Activated CD4-positive, alpha-beta memory T cell treated with anti-CD3 and anti-CD28 coated beads for 36 hours (primary cell): Measurements from ENCODE around the gene GPS1. TPM values are rescaled to one million over a fixed set of nuclear protein-coding genes. Genes with fewer than 3 reads are reported as not detected.

ENCODE experiments used
- CTCF ChIA-PET: fragments of 350-600 bp; sonication (Branson Sonifier 250); formaldehyde crosslinking; loops from one replicate; lab custom pipeline; 2021; ENCODE audit warnings: antibody characterized with exemption, inconsistent platforms; lab: Charles Lee
- POLR2A ChIA-PET: fragments of 350-600 bp; sonication (Branson Sonifier 250); formaldehyde crosslinking; loops from one replicate; lab custom pipeline; 2021; ENCODE audit warnings: antibody characterized with exemption; lab: Charles Lee
- DNase-seq: peaks from one replicate; pipeline ENCODE4 v3.0.0-alpha.2; 2020
- H3K27ac Mint-ChIP-seq: one replicate; pipeline ENCODE4 v1.8.0; 2021; ENCODE audit warnings: mixed read lengths
- H3K27me3 Mint-ChIP-seq: one replicate; pipeline ENCODE4 v1.8.0; 2021; ENCODE audit warnings: mixed read lengths
- H3K36me3 Mint-ChIP-seq: one replicate; pipeline ENCODE4 v1.8.0; 2021; ENCODE audit warnings: mixed read lengths
- H3K4me1 Mint-ChIP-seq: one replicate; pipeline ENCODE4 v1.8.0; 2021; ENCODE audit warnings: low read depth, mixed read lengths
- H3K4me3 Mint-ChIP-seq: one replicate; pipeline ENCODE4 v1.8.0; 2021; ENCODE audit warnings: mild to moderate bottlenecking, mixed read lengths
- H3K9me3 Mint-ChIP-seq: one replicate; pipeline ENCODE4 v1.8.0; 2021; ENCODE audit warnings: mixed read lengths
- intact Hi-C: fragments of 100-400 bp; cut with micrococcal nuclease; formaldehyde crosslinking; loops from one replicate; pipeline ENCODE4 v1.15.1; 2023
- total RNA-seq, 2 experiments: library from RNA; stranded (reverse); gene quantifications; one replicate each; pipeline ENCODE4 v1.2.3, GENCODE V29; 2021

GPS1 gene
- total RNA-seq, 2 experiments from 2014 or later, result 86.8 to 89.1 TPM

DNA sequence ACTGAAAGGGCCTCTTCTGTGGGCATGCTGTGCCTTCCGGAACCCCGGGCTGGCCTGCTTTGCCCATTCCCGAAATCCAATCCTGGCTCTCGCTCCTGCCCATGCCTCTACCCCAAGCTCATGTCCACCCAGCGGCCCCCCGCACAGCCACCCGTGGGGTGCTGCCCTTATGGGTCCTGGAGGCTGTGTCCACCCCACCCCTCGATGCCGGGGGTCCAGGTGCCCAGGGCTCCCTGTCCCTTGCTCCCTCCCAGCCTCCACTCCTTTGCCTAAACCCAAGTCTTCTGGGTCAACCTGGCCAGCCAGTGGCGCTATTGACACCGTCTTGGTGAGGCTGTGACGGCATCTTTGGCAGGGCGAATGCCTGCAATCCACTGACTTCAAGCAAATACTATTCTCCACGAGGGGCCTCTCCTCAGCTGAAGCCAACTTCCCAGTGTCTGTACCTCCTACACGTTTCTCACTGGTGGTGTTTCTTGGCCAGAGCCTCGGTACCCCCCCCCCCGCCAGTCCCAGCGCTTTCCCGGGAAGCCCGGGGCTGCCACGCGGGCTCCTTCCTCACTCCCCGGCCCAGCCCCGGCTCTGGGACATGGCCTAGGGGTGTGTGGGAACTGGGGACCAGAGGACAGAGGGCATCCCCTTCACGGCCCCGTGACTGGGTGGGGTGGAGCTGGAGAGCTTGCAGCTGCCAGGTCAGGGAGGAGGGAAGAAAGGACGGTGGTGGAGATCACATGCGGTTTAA, 26.1 kb downstream of the GPS1 start:
- no peaks in the 10 kb centered on the region for H3K4me1 Mint-ChIP-seq
- ChIA-PET CTCF (interaction anchor here (1.6 kb wide), 1 partner anchor 48 kb away, joined by 7 read pairs; no protein-coding TSS in a partner anchor), POLR2A (interaction anchor here (1.4 kb wide), 1 partner anchor 18 kb away, joined by 6 read pairs; no protein-coding TSS in a partner anchor)
- H3K36me3 Mint-ChIP-seq, result peaks cover 11% of the 10 kb centered on the region
- no peaks in the 10 kb centered on the region for H3K9me3 Mint-ChIP-seq
- H3K4me3 Mint-ChIP-seq, result no peak overlapping the region
- DNase-seq, result no peak
- no peaks in the 10 kb centered on the region for H3K27me3 Mint-ChIP-seq
- intact Hi-C loops, result no loop called here
- H3K27ac Mint-ChIP-seq, result no peak overlapping the region

DNA sequence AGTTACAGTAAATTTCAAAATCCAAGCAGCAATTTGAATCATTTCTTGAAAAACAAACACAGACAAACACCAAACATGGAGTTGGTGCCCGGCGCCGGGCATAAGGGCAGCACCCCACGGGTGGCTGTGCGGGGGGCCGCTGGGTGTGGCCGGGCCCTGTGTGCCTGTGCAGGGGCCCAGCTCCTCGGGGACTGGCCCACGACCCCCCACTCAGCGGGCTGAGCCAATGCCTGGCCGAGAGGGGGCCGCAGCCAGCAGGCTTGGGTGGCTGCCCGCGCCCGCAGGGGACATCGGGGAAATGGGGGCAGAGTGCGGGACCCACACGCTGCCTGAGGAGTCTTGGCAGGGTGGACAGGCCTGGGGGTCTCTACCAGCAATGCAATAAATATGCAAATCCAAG, 26.7 kb downstream of the GPS1 start:
- Mint-ChIP-seq H3K4me3 (no peak overlapping the region), H3K4me1 (no peaks in the 10 kb centered on the region), H3K9me3 (no peaks in the 10 kb centered on the region), H3K36me3 (peaks cover 16% of the 10 kb centered on the region), H3K27me3 (no peaks in the 10 kb centered on the region), H3K27ac (no peak overlapping the region)
- CTCF ChIA-PET, result no interaction called here
- POLR2A ChIA-PET, result interaction anchor here (1.4 kb wide), 1 partner anchor 19 kb away, joined by 6 read pairs; no protein-coding TSS in a partner anchor
- intact Hi-C loops, result no loop called here
- no peak for DNase-seq

- intact Hi-C loops, result no loop called here
- ChIA-PET CTCF (no interaction called here), POLR2A (no interaction called here)
- H3K27me3 Mint-ChIP-seq, result no peaks in the 10 kb centered on the region
- DNase-seq, result no peak
- H3K4me3 Mint-ChIP-seq, result no peak overlapping the region
- H3K27ac Mint-ChIP-seq, result no peak overlapping the region
- no peaks in the 10 kb centered on the region for H3K9me3 Mint-ChIP-seq
- H3K4me1 Mint-ChIP-seq, result no peaks in the 10 kb centered on the region
- H3K36me3 Mint-ChIP-seq, result peaks cover 21% of the 10 kb centered on the region
Measured at GRCh38 chr17:82079001-82079677, 27.4 kb downstream of the GPS1 start.

DNA sequence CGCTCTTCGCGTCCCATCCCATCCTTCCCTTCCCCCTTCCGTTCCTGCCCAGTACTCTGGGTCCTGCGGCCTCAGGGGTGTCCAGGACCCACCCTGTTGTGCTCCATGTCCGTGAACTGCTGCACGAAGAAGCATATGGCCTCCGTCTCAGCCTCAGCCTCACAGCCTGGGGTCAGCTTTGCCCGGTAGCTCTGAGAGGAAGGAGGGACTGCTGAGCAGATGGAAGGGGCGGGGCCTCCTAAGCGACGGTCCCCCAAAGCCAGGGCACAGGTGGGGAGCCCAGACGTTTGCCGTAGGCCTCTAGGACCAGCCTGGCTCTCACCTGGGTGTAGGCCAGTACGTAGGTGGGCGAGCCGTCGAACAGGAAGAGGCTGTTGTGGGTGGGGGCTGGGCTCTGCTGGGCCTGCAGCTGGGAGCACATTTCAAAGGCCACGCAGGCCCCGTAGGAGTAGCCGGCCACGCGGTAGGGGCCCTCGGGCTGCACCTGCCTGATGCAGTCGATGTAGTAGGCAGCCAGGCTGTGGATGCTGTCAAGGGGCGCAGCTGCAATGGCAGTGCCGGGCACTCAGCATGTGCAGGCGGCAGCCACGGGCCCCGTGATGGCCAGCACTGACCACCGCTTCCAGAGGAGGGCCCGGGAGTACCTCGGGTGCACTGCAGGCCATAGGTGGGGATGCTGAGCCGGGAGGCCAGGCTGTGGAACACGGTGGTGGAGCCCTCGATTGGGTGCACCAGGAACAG, 28.5 kb downstream of the GPS1 start:
- ChIA-PET POLR2A (no interaction called here), CTCF (no interaction called here)
- intact Hi-C loops, result no loop called here
- no peak for DNase-seq
- no peak overlapping the region for H3K4me3 Mint-ChIP-seq
- H3K9me3 Mint-ChIP-seq, result no peaks in the 10 kb centered on the region
- H3K27ac Mint-ChIP-seq, result no peak overlapping the region
- H3K36me3 Mint-ChIP-seq, result peaks cover 26% of the 10 kb centered on the region
- no peaks in the 10 kb centered on the region for H3K4me1 Mint-ChIP-seq
- H3K27me3 Mint-ChIP-seq, result no peaks in the 10 kb centered on the region

DNA sequence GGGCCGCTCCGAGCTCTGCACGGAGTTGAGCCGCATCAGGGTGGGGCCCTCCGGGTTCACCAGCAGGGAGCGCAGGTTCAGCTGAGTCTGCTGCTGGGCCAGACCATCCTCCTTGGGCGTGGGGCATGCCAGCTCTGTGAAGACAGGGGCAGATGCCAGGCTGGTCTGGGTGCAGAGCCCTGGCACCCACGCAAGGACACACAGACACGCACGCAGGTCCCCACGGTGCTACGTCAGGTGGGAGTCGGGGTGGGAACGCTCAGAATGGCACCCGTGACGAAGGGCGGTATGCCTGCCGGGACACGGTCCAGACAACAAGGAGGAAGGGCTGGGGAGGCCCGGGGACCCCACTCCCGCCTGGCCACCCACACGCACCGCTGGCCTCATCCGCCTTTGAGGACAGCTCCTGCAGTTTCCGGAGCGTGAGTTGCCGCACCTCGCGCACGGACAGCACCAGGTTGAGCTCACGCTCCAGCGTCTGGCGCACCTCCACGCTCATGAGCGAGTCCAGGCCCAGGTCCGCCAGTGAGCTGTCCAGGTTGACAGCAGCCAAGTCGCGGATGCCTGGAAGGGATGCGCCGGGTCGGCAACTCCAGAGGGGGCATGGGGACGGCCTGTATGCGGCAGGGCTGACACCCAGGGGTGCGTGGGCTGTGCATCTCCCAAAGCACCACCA, 29.2 kb downstream of the GPS1 start:
- Mint-ChIP-seq H3K9me3 (no peaks in the 10 kb centered on the region), H3K27me3 (no peaks in the 10 kb centered on the region), H3K27ac (no peak overlapping the region), H3K4me1 (no peaks in the 10 kb centered on the region), H3K4me3 (no peak overlapping the region), H3K36me3 (peaks cover 26% of the 10 kb centered on the region)
- ChIA-PET CTCF (no interaction called here), POLR2A (no interaction called here)
- no peak for DNase-seq
- intact Hi-C loops, result no loop called here

DNA sequence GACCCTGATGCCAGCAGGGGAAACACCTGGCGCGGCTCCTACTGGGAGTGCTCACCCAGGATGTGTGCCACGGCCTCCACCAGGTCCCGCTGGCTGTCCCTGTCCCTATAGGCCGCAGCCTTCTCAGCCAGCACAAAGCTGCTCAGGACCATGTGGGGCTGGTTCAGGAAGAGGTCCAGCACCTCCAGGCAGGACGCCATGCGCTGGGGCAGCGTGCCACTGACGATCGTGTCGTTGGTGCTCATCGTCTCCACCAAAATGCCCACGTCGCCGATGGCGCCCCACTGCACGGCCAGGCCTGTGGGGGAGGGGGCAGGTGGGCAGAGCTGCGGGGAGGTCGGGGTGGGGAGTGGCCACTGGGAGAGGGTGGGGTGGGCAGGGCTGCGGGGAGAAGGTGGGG, 29.8 kb downstream of the GPS1 start:
- Mint-ChIP-seq H3K9me3 (no peaks in the 10 kb centered on the region), H3K36me3 (peaks cover 26% of the 10 kb centered on the region), H3K4me3 (no peak overlapping the region), H3K27me3 (no peaks in the 10 kb centered on the region), H3K4me1 (no peaks in the 10 kb centered on the region), H3K27ac (no peak overlapping the region)
- DNase-seq, result no peak
- ChIA-PET CTCF (interaction anchor here (0.6 kb wide), 1 partner anchor 51 kb away, joined by 3 read pairs; no protein-coding TSS in a partner anchor), POLR2A (no interaction called here)
- intact Hi-C loops, result no loop called here

DNA sequence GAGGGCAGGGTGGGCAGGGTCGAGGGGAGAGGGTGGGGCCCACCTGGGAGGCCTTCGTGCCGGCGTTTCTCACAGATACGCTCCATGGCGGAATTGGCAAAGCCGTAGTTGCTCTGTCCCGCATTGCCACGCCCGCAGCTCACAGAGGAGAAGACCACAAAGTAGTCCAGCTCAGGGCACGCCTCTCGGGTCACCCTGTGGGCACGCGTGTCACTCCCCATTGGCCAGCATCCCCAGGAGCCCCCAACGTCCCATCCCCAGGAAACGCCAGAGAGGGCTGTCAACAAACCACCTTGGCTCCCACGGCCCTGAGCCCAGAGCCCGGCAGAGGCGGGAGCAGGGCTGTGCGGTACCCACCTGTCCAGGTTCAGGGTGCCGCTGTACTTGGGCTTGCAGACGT, 30.3 kb downstream of the GPS1 start:
- CTCF ChIA-PET, result interaction anchor here (0.6 kb wide), 1 partner anchor 51 kb away, joined by 3 read pairs; no protein-coding TSS in a partner anchor
- no peaks in the 10 kb centered on the region for H3K9me3 Mint-ChIP-seq
- H3K27ac Mint-ChIP-seq, result no peak overlapping the region
- no peaks in the 10 kb centered on the region for H3K4me1 Mint-ChIP-seq
- no peaks in the 10 kb centered on the region for H3K27me3 Mint-ChIP-seq
- DNase-seq, result no peak
- POLR2A ChIA-PET, result no interaction called here
- no peak overlapping the region for H3K4me3 Mint-ChIP-seq
- peaks cover 26% of the 10 kb centered on the region for H3K36me3 Mint-ChIP-seq
- intact Hi-C loops, result no loop called here

DNA sequence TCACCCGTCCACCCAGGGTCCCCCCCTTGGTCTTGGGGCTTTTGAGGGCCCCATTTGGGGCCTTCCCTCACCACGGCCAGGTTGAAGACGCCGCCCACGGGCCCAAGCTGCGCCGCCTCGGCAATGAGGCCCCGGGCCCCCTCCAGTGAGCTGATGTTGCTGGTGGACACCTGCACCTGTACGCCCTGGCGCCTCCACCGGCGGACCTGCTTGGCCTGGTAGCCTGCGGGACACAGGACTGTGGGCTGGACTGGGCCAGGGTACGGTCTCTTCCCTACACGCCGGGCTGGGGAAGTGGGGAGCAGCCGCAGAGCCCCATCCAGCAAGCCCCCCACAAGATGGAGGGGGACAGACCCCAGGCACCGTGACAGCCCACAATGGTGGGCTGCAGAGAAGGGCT, 30.8 kb downstream of the GPS1 start:
- no peak overlapping the region for H3K27ac Mint-ChIP-seq
- no peaks in the 10 kb centered on the region for H3K4me1 Mint-ChIP-seq
- DNase-seq, result no peak
- H3K9me3 Mint-ChIP-seq, result no peaks in the 10 kb centered on the region
- ChIA-PET POLR2A (no interaction called here), CTCF (no interaction called here)
- no peaks in the 10 kb centered on the region for H3K27me3 Mint-ChIP-seq
- intact Hi-C loops, result no loop called here
- H3K4me3 Mint-ChIP-seq, result no peak overlapping the region
- peaks cover 26% of the 10 kb centered on the region for H3K36me3 Mint-ChIP-seq

GRCh38 chr17:82083009-82083408, 31.3 kb downstream of the GPS1 start:
- no peak for DNase-seq
- Mint-ChIP-seq H3K4me1 (no peaks in the 10 kb centered on the region), H3K27me3 (no peaks in the 10 kb centered on the region), H3K36me3 (peaks cover 26% of the 10 kb centered on the region), H3K4me3 (no peak overlapping the region), H3K9me3 (no peaks in the 10 kb centered on the region), H3K27ac (no peak overlapping the region)
- POLR2A ChIA-PET, result no interaction called here
- intact Hi-C loops, result no loop called here
- CTCF ChIA-PET, result no interaction called here

DNA sequence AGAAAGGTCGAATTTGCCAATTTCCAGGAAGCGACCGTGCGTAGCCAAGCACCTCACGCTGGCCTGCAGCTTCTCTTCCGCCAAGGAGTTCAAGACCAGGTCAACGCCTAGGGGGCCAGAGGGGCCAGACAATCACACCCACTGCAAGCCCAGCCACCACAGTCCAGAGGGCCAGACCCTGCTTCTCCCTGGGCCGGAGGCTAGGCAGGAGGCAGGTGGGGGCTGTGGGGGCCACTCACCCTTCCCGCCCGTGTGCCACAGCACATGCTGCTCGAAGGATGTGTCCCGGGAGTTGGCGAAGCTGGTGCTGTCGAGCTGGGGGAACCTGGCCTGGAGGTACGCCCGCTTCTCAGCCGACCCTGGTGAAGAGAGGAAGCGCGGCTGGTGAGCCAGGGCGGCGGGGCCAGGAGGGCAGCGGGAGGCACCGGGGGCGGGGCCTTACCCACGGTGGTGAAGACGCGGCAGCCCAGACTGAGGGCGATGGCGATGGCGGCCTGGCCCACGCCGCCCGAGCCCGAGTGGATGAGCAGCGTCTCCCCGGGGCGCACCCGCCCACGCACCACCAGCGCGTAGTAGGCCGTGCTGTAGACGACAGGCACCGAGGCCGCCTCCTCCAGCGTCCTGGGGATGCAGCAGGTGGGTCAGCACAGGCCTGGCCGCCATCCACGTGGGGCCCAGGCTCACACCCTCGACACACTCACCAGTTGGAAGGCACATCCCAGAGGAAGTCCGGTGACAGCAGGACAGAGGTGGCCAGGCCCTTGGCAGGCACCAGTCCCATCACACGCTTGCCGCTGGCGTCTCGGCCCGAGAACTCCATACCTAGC, 32.0 kb downstream of the GPS1 start:
- CTCF ChIA-PET, result no interaction called here
- intact Hi-C loops, result no loop called here
- no peak overlapping the region for H3K4me3 Mint-ChIP-seq
- no peak for DNase-seq
- H3K4me1 Mint-ChIP-seq, result no peaks in the 10 kb centered on the region
- H3K27me3 Mint-ChIP-seq, result no peaks in the 10 kb centered on the region
- POLR2A ChIA-PET, result no interaction called here
- H3K9me3 Mint-ChIP-seq, result no peaks in the 10 kb centered on the region
- no peak overlapping the region for H3K27ac Mint-ChIP-seq
- peaks cover 24% of the 10 kb centered on the region for H3K36me3 Mint-ChIP-seq

DNA sequence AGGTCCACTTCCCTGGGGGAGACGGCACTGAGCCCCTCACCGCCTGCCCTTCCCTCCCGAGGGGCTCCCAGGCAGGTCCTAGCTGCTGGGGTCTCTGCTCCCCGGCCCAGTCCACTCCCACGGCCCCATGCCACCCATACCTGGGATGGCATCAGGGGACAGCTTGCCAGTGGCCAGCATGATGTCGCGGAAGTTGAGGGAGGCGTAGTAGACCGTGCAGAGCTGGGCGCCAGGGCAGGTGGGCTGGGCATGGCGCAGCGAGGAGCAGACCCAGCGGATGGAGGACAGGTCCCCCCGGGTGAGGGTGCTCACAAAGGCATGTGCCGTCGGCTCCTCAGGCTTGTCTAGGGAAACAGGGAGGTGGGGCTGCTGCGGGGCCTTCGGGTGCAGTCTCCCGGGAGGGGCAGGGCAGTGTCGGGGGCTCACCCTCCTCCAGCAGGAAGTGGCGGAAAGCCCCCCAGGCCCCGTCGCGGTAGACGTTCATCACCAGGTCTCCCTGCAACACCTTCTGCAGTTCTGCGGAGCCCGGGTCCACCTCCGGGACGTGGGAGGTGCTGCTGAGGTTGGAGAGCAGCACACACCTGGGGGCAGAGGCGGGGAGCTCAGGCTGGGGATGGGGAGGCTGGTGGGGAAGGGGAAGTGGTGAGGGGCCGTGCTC, 32.8 kb downstream of the GPS1 start:
- POLR2A ChIA-PET, result interaction anchor here (0.6 to 0.8 kb wide), 2 partner anchors 20 to 100 kb away, joined by 3 read pairs; partner anchors contain the start of gene DUS1L
- H3K36me3 Mint-ChIP-seq, result peaks cover 22% of the 10 kb centered on the region
- DNase-seq, result no peak
- no peak overlapping the region for H3K27ac Mint-ChIP-seq
- H3K4me1 Mint-ChIP-seq, result no peaks in the 10 kb centered on the region
- H3K27me3 Mint-ChIP-seq, result no peaks in the 10 kb centered on the region
- H3K9me3 Mint-ChIP-seq, result no peaks in the 10 kb centered on the region
- CTCF ChIA-PET, result no interaction called here
- H3K4me3 Mint-ChIP-seq, result no peak overlapping the region
- intact Hi-C loops, result no loop called here
